ENCODE data around the gene GAB1. TPM values are rescaled to one million over a fixed set of nuclear protein-coding genes. Genes with fewer than 3 reads are reported as not detected.

The GAB1 gene
- total and polyA plus RNA-seq, 2 of the 13 experiments (the other 11 are each of a cell fraction or from before 2014, with no cell fraction given), result 8.7 to 14.7 TPM

- TF ChIP-seq STAT6 (CRISPR knock-in tag; IDR thresholded peaks at IDR 0.05; ENCODE audit: borderline replicate concordance) (no peak), GRHL1 (CRISPR knock-in tag; conservative IDR thresholded peaks at IDR 0.05) (no peak), ZBTB10 (CRISPR knock-in tag; IDR thresholded peaks at IDR 0.05; ENCODE audit: borderline replicate concordance) (no peak), ZBTB4 (CRISPR knock-in tag; IDR thresholded peaks at IDR 0.05; ENCODE audit: borderline replicate concordance) (no peak), CTCF (CRISPR knock-in tag; IDR thresholded peaks at IDR 0.05) (peak; percentile 51), YEATS4 (CRISPR knock-in tag; IDR thresholded peaks at IDR 0.05; ENCODE audit: borderline replicate concordance) (peak; percentile 72; the same call in 1 of the 2 replicates), TCF7 (IDR thresholded peaks at IDR 0.05; ENCODE audit: low read depth) (no peak), ZNF605 (CRISPR knock-in tag; IDR thresholded peaks at IDR 0.05) (0 out of 2 replicates have a peak, but pooled peaks have one; percentile 15)
Observed at GRCh38 chr4:143336781-143337599, at the start of gene GAB1 (continued).
